Ureter (tissue), 1 donor: ENCODE results near the gene CLDN6. TPM values are rescaled to one million over a fixed set of nuclear protein-coding genes. Genes with fewer than 3 reads are reported as not detected.
A peak's percentile ranks its signal among the peaks of the same experiment; 100 is the strongest.

Experiments
- DNase-seq: peaks from one replicate; pipeline ENCODE4 v3.0.0-alpha.2; 2020; ENCODE audit warnings: low spot score
- total RNA-seq: library from RNA; stranded (reverse); gene quantifications from one replicate; pipeline ENCODE4 v1.2.4, GENCODE V29; 2023
- donor health status: DM: yes; HTN: yes; CAD: no.

Gene CLDN6
- total RNA-seq, 1 donor from 2014 or later: not detected

DNA sequence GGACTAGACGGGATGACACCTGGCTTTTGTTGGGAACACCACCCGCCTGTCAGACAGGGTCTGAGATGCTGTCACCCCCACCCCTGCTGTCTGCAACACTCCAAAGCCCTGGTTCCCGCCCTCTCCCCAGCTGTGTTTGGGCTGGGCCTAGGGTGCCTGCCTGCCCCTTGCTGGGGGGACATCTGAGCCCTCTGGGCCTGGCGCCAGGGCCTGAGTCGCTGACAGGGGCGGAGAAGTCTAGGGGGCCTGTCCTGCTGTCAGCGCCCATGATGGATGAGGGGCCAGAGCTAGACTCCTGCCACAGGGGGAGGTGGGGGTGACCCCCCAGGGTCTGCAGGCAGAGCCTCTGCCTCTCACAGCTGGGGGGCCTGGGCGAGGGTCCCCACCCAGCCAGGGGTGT lies 30.1 kb downstream of the CLDN6 start:
- no peak for DNase-seq

DNA sequence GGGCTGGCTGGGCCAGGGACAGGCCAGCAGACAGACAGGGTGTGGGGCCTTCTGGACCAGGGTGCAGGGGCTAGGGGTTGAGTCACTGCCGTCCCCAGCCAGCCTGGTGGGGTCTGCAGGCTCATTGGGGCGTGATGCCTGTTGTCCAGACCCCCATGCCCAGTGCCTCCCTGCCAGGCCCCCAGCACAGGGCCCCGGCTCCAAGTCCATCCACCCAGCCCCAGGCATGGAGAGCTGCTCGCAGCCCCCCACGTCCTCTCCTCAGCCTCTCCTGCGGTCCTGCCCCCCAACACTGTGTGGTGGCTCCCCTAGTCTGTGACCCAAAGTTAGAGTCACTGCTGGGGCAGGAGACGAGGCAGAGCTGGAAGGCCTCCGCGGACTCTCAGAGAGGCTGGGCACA lies 30.7 kb downstream of the CLDN6 start:
- DNase-seq: no peak

DNA sequence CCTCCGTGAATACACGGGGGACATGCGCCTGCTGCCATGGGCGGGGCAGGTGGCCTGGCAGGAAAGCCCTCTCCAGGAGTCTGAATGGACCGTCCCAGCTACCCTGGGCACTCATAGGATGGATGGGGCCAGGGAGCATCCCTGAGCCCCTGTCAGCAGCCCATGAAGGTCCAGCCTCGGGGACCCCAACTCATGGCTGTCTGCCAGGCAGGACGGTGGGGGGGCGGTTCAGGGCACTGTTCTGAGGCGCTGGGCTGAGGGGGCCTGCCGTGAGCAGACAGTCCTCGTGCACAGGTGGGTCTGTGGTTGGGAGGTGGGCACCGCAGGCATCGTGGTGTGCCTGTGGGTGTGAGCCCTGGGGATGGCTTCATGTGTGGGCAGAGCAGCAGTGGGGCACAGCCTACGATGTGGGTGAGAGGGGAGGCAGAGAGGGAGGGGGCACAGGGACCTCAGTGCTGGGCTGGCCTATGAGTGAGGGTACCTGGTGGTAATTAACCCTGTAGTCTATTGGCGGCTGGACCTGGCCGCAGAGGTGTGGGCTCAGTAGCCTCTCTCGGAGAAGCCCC lies 31.3 kb downstream of the CLDN6 start:
- DNase-seq: no peak

DNA sequence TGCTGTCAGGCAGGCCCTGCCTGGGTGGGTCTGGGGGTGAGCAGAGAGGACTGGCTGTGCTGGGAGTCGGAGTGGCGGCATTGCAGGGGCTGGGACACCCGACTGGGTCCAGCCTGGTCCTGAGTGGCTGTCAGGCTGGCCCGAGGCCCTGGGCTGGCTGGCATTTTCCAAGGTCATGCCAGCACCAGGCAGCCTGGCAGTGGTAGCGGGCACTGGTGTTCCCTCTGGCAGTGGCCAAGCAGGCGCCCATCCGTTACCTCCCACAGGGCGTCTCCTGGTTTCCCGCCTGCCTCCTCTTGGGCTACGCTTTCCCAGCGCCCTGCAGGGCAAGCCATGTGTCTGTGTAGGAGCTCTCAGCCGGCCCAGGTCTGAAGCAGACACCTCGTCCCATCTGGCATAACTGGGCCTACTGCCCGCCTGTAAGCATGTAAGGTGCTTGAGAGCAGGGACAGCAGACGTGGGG lies 32.1 kb downstream of the CLDN6 start:
- no peak for DNase-seq

DNA sequence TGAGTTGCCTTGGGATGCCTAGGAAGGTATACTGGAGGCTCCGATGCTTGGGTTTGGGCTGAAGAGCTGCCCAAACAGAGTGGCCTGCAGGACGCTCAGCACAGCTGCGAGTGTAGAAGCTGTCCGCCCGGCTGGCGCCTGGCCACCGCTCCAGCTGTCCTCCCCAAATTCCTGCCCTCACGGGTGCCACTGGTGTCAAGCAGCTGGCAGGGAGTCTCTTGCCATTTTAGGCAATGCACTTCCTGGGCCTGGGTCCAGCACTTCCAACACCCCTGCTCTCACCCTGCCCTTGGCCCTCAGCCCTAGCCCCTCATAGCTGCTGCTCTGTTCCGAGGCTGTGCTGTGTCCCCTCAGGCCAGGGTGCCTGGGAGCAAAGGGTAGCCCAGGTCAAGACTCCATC lies 32.5 kb downstream of the CLDN6 start:
- DNase-seq: no peak

DNA sequence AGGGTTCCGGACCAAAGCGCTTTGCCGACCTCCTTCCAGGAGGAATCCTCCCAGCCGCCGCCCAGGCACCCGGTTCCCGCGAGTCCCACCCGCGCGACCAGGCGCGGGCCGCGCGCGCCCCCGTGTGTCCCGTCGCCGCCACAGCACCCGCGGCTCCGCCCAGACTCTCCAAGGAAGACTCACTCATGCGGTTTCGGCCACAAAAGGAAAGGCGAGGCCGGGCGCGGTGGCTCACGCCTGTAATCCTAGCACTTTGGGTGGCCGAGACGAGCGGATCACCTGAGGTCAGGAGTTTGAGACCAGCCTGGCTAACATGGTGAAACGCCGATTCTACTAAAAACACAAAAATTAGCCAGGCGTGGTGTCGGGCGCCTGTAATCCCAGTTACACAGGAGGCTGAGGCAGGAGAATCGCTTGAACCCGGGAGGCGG lies 34.3 kb downstream of the CLDN6 start:
- DNase-seq: peak; percentile 86

DNA sequence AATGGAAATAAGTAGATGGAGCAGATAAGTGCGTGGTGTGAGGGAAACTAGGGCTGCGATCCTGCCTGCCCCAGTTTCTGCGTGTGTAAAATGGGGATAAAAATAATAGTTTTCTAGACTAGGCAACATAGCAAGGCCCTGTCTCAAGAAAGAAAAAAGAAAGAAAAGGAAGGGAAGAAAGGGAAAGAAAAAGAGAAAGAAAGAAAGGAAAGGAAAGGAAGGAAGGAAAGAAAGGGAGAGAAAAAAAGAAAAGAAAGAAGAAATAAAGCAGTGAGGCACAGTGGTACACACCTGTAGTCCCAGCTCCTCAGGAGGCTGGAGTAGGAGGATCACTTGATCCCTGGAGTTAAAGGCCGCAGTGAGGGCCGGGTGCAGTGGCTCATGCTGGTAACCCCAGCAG lies 35.6 kb downstream of the CLDN6 start:
- DNase-seq: no peak

DNA sequence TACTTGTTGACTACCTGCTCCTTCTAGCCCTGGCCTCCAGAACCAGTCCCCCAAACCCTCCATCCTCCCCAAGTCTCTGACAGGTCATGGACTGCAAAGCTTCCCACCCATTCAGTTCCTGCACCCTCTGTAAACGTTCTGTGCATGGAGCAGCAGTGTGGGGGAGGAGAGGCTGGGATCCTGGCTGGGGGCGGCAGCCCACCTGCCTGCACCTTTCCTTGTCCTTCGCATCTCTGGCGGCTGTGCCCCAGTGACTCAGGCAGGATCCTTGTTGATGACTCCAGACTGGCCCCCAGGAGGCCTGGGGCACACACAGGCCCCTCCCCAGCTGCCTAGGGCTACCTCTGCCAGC lies 36.1 kb downstream of the CLDN6 start:
- DNase-seq: no peak

DNA sequence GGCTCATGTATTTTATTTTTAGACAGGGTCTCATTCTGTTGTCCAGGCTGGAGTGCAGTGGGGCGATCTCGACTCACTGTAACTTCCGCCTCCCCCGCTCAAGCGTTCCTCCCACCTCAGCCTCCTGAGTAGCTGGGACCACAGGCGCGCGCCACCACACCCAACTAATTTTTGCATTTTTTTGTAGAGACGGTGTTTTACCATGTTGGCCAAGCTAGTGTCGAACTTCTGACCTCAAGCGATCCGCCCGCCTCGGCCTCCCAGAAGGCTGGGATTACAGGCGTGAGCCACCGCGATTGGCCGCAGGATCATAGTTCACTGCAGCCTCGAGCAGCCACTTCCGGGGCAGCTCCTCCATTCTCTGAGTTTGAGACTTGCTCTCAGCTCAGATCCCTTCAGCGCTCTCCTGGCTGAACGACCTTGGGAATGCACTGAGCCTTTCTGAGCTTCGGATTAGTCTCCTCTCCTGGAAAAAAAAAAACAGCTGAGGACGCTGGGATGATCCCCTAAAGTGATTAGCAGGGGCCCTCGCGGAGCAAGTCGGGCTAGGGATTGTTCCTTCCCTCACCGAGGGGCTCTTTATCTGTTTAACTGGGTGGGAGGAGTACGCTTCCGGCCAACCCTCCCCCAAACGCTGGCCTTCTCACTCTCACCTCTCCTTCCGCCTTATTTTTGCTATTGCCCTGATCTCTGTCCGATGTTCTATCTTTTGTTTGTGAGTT lies 36.6 kb downstream of the CLDN6 start:
- no peak for DNase-seq

DNA sequence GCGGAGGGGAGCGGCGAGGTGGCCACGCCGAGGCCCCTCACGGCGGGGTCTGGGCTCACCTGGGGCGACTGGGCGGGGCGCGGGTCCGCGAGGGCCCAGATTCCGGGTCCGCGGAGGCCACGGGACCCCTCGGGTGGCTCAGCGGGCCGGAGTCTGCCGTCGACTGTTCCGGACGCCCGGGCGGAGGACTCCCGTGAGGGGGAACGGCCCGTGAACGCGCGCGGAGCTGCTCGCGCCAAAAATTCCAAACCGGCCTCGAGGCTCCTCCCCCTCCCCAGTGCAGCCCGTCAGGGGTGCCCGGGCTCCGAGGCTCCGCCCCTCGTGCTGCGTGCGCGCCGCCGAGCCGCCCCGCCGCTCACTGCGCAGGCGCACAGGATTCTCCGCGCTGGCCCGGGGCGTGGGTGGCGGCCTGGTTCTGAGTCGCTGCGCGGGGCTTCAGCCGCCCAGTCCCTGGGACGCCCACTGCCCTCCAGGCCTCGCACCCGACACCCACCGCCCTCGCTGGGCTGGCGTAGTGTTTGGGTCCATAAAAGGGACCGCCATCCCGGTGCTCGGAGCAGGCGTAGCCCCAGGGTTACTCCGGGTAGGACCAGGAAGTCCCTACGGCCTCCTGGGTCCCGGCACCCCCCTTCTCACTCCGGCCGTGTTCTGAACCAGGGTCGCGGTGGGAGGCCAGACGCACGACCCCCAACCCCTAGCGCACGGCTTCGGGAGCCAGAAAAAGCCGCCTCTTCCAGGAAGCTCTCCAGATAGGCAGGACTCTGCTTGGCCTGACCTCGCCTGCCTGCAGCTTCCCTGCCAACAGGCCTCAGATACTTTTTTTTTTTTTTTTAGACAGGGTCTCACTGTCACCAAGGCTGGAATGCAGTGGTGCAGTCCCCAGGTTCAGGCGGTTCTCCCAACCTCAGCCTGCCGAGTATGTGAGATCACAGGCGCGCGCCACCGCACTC lies 37.5 kb downstream of the CLDN6 start, which contains the start of gene PKMYT1:
Gene PKMYT1, minus strand, starts transcription at position 220 of the 950 bp plus-strand sequence. CDS start 789 bp downstream, outside the sequence.
- DNase-seq: peak; percentile 91

DNA sequence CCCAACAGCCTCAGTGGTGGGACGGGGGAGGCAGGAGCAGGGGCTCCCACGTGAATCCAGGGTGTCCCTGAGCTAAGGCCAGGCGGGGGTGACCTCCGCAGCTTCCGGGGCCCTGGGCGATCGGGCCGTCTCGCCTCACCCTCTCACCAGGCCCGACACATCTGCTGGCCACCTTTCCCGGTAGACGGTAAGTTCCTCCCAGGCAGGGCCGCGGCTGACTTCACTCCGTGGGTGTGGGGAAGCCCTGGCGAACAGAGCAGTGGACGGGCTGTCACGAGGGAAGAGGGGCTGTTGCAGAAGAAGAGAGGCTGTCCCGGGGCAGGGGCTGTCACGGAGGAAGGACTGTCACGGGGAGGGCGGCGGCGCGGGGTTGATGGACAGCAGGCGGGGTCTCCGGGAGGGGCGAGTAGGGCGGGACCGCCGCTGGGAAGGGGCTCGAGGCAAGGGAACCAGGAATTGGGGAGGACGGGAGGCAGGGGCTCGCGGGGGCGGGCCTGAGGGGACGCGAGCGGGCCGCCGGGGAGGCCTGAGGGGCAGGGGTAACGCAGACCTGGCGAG lies 38.2 kb downstream of the CLDN6 start:
- DNase-seq: no peak

DNA sequence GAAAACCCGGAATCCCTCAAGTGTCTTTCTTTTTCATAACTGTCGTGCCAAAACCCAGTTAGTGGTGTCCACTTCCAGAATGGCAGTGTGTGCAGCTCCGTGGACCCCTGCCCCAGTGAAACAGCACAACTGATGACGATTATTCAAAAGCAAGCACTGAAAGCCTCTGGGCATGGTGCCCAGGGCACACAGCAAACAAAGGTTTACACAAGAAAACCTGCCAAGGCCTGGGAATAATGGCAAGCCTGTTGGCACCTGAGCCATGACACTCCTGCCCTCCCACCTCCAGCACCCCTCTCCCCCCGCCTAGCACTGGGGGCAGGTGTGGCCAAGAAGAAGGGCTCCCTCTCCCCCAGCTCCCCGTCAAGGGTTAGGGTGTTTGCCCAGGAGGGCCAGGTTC lies 40.5 kb downstream of the CLDN6 start:
- no peak for DNase-seq

DNA sequence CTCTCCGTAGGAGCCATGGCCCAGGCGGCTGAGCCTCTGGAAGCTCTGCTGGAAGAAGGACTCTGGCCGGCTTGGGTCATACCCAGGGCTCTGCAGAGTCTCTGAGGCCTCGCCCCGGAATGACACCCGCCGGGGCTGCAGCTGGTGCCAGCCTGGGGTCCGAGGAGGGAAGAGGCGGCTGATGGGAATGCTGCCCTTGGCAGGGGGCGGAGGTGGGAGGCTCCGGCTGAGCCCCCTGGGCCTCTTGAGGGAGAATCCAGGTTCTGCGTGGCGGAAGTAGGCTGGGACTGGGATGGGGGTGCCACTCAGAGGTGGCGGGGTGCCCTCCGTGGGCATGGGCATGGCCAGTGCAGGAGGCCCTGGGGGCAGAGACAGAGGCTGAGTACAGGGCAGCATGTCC lies 41.3 kb downstream of the CLDN6 start:
- DNase-seq: no peak

DNA sequence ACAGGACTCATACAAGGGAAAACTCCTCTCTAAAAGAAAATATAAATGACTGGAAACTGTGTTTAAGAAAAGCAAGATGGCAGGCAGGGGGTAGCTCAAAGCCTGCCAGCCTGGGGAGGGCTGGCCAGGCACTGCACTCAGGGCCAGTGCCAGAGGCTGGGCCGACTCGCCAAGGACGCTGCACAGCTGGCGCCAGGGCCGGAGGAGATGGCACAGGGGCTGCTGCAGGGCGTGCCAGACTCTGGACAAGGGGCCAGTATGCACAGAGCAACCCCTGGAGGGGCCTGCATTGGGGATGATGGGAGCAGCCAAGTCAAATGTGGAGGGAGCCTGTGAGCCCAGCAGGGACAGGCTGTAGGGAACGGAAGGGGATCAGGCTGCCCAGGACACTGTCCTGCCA lies 41.8 kb downstream of the CLDN6 start:
- no peak for DNase-seq

DNA sequence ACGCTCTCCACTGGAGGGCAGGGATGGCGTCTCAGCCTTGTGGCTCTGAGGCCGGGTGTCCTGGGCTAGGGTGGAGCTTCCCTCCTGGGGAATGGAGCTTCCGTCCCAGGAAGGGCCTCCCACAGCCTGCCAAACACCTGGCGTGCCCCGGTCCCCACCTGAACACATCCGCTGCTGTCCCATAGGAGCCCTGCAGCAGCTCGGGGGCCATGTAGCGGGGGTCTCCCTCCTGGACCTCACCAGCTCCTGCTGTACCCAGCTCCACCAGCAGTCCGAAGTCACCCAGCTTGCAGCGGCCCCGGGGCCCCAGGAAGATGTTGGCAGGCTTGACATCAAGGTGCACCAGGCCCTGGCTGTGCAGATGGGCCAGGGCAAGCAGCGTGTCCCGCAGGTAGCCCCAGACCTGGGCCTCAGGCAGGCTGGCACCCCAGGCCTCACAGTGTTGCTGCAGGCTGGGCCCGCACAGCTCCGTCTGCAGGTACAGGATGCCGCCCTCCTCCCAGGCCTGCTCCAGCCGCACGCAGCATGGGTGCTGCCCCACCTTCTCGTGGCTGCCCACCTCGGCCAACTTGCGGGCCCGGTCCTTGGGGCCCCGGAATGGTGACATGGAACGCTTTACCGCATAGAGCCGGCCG lies 42.7 kb downstream of the CLDN6 start:
- DNase-seq: no peak

DNA sequence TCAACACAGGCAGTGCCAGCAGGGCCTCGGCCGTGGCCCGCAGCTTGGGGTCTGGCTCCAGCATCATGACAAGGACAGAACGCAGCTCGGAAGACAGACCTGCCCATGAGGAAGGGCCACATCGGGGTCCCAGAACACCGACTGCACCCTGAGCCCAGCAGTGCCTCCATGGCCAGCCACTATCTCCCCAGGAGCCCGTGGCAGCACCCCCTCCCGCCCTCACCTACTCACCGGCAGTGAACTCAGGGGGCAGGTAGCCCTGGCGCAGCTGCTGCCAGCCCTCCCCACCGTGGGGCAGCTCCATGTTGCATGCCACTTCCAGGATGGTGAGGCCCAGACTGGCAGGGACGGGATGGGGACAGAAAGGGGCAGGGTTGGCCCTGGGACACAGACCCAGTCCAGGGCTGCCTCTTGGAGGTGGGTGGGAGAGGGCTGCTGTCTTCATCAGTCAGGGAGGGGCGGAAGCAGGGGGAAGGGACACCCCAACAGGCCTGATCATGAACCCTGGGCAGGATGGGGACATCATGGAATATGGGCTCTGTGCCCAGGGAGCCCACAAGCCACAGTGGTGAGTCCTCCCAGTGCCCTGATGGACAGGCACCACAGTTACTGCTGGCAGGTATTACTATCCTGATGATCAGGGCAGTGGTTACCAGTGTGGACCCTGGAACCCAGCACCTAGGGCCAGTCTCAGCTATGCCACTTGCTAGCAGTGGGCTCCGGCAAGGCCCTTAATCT lies 43.5 kb downstream of the CLDN6 start:
- no peak for DNase-seq

DNA sequence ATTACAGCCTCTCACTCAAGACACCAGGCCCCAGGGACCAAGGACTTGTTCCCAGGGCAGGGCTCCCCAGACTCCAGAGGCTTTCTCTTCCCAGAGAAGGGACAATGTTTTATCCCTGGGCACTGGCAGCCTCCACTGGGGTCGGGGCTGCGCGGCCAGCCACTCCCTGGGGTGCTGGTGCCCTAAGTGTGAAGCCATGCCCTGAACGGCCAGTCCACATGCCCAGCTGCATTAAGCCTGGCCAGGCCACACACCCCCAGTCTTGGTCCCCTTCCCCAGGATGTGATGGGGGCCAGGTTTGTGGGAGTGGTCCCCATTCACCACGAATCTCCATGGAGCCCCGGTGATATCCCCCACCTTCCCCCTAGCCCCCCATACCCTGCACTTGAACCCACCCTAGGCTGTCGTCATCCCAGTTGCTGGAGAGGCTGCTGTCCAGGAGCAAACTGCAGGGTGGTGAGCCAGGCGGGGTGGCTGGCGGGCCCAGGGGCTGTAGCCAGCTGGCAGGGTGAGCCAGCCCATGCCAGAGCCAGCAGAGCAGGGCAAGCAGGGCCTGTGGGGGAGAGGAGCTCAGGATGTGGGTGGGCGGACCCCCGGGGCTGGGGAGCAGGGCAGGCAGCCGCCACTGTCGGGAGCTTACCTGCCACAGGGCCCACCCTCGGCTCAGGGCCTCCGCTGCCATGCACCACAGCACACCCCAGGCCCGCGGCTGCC lies 44.2 kb downstream of the CLDN6 start:
- DNase-seq: no peak

DNA sequence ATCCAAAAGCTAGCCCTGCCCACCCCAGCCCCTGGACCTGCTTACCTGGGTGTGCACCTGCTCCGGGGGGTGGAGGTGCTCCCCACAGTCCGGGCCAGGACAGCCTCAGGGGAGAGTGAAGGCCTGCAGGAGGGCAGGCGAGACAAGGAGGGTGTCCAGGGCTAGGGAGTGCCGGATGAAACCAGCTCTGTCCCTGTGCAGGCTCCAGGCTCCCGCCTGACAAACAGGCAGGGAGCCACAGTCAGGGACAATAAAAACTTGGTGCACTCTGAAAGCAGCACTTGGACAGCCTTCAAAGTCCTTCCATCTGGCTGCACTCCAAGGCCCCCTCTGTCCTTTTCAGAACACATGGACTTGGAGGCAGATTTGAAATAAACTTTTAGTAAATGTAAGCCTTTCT lies 44.9 kb downstream of the CLDN6 start:
- DNase-seq: no peak

DNA sequence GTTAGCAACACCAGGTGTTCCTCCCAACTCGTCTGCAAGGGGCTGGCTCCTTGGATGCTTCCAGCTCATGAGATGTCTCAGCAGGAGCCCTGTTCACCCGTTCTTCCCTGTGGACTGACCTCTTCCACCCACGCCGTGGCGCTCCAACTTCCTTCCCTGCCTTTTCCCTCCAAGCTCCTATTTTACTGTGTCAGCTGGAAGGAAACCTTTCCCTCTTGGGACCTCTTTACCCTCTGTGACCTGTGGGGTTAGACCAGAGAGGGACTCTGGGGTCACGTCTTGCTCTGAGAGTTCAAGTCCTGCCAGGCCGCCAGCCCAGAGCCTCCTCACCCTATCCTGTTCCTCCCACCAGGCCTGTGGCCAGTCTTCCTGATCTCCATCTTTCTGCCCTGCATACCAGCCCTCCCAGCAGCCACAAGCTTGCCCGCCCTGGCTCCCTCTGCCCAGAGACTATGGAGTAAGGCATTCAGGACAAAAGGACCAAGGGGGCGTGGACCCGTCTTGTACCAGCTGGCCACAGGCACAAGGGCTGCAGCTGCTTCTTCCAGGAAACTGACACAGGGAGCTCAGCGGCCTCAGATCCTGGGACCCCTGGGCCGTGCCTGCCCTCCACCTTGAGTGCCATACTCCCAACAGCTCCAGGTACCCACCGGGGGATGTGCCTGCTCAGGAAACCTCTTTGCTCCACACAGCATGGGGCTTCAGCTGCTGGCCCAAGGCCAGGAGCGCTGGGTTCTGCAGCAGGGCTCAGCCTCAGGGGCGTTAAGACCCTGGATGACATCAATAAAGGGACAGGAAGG lies 45.8 kb downstream of the CLDN6 start:
- no peak for DNase-seq
